HG03565 (cell line): ENCODE data around the gene HIF3A.

Experiments used
- ATAC-seq: cut with Tn5 transposase; IDR thresholded peaks from one replicate; pipeline ENCODE4 v1.9.1; 2021; ENCODE audit warnings: mild to moderate bottlenecking, moderate library complexity; ENCODE audit not compliant: unreplicated experiment

HIF3A gene

DNA sequence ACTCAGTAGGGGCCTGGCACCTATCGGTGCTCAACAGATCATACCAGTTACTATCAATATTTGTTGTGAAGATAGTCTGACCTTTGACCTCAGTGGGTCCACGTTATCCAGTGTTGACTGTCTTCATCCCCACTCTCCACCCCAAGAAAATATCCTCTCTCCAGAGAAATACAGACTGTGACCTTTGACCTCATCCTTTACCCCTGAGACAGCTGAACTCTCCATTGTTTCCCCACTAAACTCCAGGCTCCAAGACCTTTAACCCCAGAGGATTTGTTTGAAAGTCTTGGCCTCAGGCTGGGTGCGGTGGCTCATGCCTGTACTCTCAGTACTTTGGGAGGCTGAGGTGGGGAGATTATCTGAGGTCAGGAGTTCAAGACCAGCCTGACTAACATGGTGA lies 27.4 kb downstream of the HIF3A start:
- ATAC-seq = no peak

DNA sequence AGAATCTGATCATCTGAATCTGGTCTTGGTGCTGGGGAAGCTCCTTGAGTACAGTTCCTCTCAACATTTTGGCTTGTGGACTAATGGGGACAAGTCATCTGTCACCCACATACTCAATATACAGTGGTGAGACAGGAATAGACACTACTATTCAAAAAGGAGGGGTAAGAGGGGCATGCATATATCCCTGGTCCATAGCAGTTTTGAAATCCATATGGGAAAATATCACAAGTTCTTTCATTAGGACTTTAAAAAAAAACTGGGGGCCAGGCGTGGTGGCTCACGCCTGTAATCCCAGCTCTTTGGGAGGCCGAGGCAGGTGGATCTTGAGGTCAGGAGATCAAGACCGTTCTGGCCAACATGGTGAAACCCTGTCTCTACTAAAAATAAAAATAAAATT lies 29.8 kb downstream of the HIF3A start:
- no peak for ATAC-seq

GRCh38 chr19:46328079-46328478 lies 31.2 kb downstream of the HIF3A start:
- ATAC-seq = no peak

- no peak for ATAC-seq
Observed at GRCh38 chr19:46330319-46330918, 33.6 kb downstream of the HIF3A start.

- ATAC-seq = no peak
Observed at GRCh38 chr19:46337487-46337886, 40.6 kb downstream of the HIF3A start.

DNA sequence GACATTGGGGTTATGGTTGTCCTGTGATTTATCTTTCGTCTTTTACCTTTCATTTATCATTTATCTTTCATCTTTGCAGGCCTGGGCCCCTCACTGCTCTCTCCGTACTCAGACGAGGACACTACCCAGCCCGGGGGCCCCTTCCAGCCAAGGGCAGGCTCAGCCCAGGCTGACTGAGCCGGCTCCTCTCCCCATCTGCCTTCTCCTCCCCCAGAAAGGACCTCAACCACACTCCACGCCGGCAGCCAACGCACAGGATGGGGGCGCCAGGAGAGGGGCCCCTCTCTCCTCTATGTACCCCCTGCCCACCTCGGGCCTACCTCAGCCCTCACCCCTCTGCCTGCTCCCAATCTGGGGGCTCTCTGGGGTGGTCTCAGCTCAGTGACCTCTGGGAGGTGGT lies 42.6 kb downstream of the HIF3A start:
- ATAC-seq = no peak

GRCh38 chr19:46340051-46340659 lies 43.3 kb downstream of the HIF3A start:
- no peak for ATAC-seq

DNA sequence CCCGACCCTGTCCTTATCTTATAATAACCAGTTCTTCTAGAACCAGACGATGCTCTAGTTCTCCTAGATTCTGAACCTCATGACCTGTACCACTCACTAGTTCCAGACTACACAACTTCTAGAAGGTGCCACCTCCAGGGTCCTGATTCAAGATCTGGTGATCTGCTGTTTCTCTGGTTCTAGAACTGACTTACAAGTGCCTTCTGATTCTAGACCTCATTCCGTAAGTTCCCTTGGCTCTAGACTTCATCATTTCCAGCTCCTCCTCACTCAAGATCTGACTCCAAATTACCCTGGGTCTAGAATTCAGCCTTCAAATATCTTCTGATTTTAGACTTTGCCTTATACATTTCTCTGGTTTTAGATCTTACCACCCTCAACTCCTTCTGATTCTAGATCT lies 45.1 kb downstream of the HIF3A start:
- ATAC-seq = no peak

- ATAC-seq = no peak
Observed at GRCh38 chr19:46344363-46344762, 47.5 kb downstream of the HIF3A start.

- ATAC-seq = no peak
Observed at GRCh38 chr19:46345157-46345556, 48.3 kb downstream of the HIF3A start.

DNA sequence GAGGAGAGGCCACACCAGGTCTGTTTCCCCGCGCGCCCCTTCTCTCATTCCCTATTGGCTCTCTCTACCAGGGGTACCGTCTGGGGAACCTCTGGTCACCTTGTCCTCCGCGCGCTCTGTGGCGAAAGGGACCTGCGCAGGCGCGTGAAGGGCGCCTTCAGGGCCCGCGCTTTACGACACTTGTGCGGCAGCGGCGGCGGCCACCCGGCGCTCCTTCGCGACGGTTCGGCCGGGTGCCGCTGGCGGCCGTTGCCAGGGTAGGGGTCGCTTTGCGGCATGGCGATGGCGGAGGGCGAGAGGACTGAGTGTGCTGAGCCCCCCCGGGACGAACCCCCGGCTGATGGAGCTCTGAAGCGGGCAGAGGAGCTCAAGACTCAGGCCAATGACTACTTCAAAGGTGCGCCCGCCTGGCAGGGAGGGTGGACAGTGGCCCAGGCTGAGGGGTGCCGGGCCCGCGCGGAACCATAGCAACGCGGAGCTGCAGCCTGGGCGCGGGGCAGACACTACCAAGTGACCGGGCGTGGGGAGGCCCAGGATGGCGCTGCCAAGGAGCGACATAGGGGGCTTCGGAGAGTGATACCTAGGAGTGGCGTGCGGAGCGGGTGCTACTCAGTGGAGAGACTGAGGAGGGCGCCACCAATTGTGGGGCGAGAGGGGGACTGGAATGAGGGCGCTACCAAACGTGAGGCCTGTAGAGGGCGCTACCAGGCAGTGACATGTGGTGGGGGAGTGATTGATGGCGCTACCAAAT lies 50.2 kb downstream of the HIF3A start, which contains the start of gene PPP5C:
Gene PPP5C (plus strand): TSS at position 267 of the 751 bp plus-strand sequence. CDS start 10 bp downstream, at position 277.
- peak; percentile 55 for ATAC-seq

GRCh38 chr19:46347572-46347883 lies 50.7 kb downstream of the HIF3A start:
- ATAC-seq = no peak

- no peak for ATAC-seq
Observed at GRCh38 chr19:46347985-46348384, 51.1 kb downstream of the HIF3A start.

GRCh38 chr19:46349311-46349993 lies 52.6 kb downstream of the HIF3A start:
- no peak for ATAC-seq

DNA sequence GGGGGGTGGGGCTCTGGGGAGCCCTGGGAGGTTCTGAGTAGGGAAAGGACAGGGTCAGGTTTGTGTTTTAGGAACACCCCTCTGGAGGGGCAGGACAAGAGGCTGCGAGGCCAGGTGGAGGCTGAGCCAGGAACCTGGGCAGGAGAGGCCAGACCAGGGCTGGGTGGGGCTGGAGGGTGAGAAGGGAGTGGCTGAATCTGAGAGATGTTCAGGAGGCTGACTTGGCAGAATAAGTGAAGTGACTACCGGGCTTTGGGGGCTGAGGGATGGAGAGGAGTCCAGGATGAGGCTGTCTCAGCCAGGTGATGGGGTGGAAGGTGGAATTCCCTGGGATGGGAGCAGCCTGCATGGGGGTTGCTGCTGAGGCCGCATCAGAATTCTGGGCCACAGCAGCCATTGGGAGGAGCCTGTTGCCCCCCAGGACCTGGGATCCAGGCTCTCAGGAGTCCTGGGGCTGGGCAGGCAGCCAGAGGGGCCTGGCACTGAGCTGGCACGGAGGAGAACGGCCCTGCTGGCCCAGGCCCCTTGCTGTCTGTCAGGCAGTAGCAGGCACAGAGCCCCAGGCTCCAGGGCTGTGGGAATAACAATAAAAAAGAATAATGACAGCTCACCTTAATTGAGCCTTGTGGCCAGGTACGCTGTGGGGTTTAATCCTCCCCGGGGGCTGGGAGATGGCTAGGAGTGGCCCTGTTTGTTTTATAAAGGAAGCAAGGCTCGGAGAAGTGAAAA lies 53.4 kb downstream of the HIF3A start:
- ATAC-seq = no peak

GRCh38 chr19:46350758-46351159 lies 53.9 kb downstream of the HIF3A start:
- ATAC-seq = no peak

DNA sequence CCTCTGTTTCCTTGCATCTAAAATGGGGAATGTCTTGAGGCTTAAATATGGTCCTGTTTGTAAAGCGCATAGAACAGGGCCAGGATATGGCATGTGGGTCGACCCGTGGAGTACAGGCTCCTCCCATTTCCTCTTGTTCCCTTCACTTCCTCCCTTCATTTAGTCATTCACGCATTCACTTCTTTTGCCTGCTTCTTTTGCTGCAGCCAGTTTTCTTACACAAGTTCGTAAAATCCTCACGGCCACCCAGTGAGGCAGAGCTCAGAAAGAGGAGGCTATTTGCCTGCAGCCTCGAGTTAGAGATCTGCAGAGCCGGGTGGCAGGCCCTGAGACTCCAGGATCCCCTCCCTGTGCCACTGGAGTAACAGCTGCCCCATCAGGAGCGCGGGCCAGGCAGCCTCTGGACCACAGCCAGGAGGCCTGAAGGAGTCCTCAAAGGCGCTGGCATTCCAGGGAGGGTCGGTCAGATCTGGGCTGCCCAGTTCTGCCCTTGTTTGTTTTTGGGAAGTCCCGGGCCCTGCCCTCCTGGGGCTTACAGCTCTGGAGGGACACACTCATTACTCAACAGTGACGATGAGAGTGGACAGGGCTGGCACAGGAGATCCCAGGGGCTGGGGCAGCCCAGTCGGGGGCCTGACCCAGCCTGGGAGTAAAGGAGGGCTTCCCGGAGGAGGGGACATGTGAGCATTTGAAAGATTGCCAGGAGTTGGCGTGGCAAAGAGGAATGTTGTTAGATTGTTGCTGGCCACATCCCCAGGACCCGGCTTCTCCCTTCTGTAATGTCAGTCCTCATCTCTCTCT lies 54.6 kb downstream of the HIF3A start:
- no peak for ATAC-seq

GRCh38 chr19:46353730-46354528 lies 57.1 kb downstream of the HIF3A start:
- no peak for ATAC-seq
